Omental fat pad (tissue), 4 donors: ENCODE data around the gene DCAF12. TPM values are rescaled to one million over a fixed set of nuclear protein-coding genes. Genes with fewer than 3 reads are reported as not detected.

Experiments used
- ATAC-seq: fragments of 150-250 bp; one replicate; pipeline ENCODE4 v1.9.1; 2016; ENCODE audit warnings: mild to moderate bottlenecking, moderate library complexity; ENCODE audit not compliant: low FRiP score
- DNase-seq: peaks from one replicate; pipeline ENCODE4 v3.0.0-alpha.2; 2019; ENCODE audit warnings: low spot score
- total RNA-seq, 4 donors: library from RNA; depleted of rRNA; stranded (reverse); fragments of >200 nt; gene quantifications; one replicate each; pipeline ENCODE4 v1.1.0, GENCODE V29; 2016
- TF ChIP-seq, protein P1 (sequence below), 3 donors: fragments of 450-650 bp; IDR thresholded peaks; one replicate each; pipeline ENCODE4 v1.5.1; 2016 to 2017; ENCODE audit warnings: antibody characterized with exemption in 3 of 3, mild to moderate bottlenecking in 3 of 3, moderate library complexity in 2 of 3

Gene DCAF12
- total RNA-seq, 4 donors from 2014 or later: 25.3 to 33.4 (median 29.3) TPM

DNA sequence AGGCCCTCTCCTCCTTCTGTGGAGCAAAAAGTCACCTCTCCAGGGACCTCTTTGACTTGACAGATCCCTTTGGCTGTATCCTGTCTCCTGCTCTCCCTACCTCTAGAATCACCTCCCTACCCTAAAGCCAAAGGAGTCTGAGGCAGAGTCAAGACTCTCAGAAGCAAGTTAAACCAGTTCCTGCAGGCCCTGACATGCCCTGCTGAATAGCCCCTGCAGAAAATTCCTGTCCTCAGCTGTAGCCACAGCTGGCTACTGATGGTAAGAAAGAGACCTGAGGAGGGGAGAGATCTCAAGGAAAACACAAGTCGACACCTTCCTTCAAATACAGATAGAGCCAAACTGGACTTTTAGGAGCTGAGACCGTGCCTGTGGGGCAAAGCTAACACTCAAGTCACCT is 54.1 kb downstream of the DCAF12 start:
- no peak for ATAC-seq
- TF ChIP-seq, protein P1, sequence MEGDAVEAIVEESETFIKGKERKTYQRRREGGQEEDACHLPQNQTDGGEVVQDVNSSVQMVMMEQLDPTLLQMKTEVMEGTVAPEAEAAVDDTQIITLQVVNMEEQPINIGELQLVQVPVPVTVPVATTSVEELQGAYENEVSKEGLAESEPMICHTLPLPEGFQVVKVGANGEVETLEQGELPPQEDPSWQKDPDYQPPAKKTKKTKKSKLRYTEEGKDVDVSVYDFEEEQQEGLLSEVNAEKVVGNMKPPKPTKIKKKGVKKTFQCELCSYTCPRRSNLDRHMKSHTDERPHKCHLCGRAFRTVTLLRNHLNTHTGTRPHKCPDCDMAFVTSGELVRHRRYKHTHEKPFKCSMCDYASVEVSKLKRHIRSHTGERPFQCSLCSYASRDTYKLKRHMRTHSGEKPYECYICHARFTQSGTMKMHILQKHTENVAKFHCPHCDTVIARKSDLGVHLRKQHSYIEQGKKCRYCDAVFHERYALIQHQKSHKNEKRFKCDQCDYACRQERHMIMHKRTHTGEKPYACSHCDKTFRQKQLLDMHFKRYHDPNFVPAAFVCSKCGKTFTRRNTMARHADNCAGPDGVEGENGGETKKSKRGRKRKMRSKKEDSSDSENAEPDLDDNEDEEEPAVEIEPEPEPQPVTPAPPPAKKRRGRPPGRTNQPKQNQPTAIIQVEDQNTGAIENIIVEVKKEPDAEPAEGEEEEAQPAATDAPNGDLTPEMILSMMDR (IDR thresholded peaks at IDR 0.05): no peak
- no peak for DNase-seq

DNA sequence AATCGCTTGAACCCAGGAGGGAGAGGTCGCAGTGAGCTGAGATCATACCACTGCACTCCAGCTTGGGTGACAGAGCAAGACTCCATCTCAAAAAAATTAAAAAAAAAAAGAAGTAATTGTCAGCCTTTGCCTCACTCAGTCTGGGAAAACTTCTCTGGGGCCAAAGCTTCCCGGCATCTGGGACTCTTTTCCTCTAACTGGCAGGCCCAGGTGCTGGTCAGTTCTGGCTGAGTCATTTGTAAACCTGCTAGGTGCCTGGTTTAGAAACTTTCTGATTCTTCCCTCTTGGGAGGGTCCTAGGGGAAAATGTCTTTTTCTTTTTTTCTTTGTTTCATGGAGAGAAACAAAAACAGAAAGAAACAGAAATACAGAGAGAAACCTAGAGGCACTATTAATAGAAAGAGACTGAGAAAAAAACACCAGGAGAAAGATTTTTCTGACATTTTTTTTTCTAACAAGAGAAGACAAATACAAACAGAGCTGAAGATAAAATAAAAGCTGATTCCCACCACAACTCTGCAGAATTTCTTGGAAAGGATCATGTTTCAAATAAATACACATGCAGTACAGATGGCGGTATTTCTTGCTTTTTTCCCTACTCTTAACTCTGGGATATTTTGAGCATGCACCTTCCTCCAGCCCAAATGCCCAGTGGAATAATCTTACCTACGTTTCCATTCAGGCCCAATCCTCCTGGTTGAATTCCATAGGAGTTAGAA is 55.7 kb downstream of the DCAF12 start:
- DNase-seq: no peak
- no peak for ATAC-seq

DNA sequence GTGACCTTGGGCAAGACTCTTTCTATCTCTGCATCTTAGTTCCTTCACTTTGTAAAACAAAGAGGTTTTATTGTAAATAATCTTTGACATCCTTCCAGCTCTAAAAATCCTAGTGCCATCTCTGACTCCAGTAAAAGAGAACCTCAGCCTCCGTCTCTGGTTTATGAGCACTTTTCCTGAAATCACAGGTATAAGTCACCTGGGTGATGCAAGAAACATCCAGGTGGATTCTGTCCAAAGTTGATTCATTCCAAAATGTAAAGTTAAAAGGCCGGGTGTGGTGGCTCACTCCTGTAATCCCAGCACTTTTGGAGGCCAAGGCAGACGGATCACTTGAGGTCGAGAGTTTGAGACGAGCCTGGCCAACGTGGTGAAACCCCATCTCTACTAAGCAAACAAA is 56.7 kb downstream of the DCAF12 start:
- ATAC-seq (no peak), DNase-seq (no peak)
- TF ChIP-seq, protein P1 (IDR thresholded peaks at IDR 0.05): no peak

More for the DNA sequence above, 55.7 kb downstream of the DCAF12 start:
- TF ChIP-seq, protein P1 (IDR thresholded peaks at IDR 0.05): no peak

DNA sequence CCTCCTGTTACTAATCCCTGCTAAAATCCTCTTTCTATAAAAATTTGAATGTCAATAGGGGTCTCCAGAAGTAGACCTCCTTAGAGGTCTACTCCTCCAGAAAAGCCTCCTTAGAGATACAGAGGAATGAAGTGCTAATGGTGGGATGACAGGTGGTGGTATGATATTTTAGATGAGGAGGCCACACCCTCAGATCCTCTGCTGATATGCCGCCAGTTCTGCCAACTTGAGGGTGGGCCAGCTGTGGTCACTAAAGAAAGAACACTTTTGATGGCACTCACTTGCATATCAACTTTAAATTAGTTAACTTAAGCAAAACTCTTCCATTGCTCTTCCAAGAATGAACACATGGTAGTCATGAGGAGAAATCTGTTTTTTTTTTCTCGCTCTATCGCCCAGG is 61.0 kb downstream of the DCAF12 start:
- TF ChIP-seq, protein P1 (IDR thresholded peaks at IDR 0.05): no peak
- DNase-seq: no peak
- no peak for ATAC-seq

DNA sequence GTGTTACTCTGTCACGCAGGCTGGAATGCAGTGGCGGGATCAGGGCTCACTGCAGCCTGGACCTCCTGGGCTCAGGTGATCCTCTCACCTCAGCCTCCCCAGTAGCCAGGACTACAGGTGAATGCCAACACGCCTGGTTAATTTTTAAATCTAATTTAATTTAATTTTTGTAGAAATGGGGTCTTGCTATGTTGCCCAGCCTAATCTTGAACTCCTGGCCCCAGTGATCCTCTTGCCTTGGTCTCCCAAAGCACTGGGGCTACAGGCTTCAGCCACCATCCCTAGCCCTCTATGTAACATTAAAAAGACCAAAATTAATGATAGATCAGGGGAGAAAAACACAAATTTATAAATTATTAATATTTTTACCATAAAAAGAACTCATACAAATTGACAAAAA is 66.5 kb downstream of the DCAF12 start:
- TF ChIP-seq, protein P1 (IDR thresholded peaks at IDR 0.05): no peak
- ATAC-seq: no peak
- no peak for DNase-seq

DNA sequence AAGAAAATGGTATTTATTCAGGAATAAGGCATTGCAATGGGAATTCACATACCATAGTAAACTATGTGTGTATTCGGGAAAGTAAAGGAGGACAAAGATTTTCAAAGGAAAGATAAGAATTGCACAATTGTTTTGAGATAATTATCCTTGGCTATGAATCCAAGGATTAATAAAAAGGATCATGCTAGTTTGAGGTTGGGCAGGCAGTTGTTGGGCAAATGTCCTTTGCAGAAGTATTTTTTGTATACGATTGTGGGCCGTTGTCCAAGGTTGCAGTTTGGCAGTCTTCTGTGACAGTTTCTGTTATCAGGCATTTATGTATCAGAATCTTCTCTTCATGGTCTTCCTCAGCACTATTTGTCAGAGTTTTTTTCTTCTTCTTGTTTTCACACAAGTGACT is 67.2 kb downstream of the DCAF12 start:
- TF ChIP-seq, protein P1 (IDR thresholded peaks at IDR 0.05): no peak
- DNase-seq (no peak), ATAC-seq (no peak)
